IMR-90 (cell line): ENCODE results near the gene FRY. TPM values are rescaled to one million over a fixed set of nuclear protein-coding genes. Genes with fewer than 3 reads are reported as not detected.

Source experiments
- ATAC-seq: fragments of 200-7000 bp; cut with Tn5 transposase; 2 replicates; pipeline ENCODE4 v1.9.1; 2020; ENCODE audit warnings: low read depth, mild to moderate bottlenecking, moderate library complexity
- BruUV-seq: library from RNA; stranded (reverse); fragments of 400-500 nt; replicated peaks from 2 replicates; lab custom pipeline; 2021; lab: Mats Ljungman, UMichigan
- CTCF ChIA-PET: fragments of 300-600 bp; formaldehyde crosslinking; extraction: SDS; loops from one replicate; lab custom pipeline; 2021; ENCODE audit warnings: antibody characterized with exemption; lab: Yijun Ruan, JAX
- POLR2A ChIA-PET: fragments of 300-600 bp; sonication (Branson Sonifier 250); formaldehyde crosslinking; loops from one replicate; lab custom pipeline; 2022; ENCODE audit warnings: antibody characterized with exemption; ENCODE audit not compliant: unreplicated experiment; lab: Charles Lee
- DNase-seq: peaks from one replicate; pipeline ENCODE4 v3.0.0; 2013
- H2AFZ ChIP-seq: replicated peaks from 2 replicates; pipeline ENCODE3; 2013; ENCODE audit warnings: low read length, mild to moderate bottlenecking; ENCODE audit not compliant: poor library complexity
- H2AK5ac ChIP-seq: 2 replicates; pipeline ENCODE4 v1.6.1; 2013; ENCODE audit warnings: low read depth, low read length, inconsistent platforms
- H2AK9ac ChIP-seq: replicated peaks from 2 replicates; pipeline ENCODE3; 2013; ENCODE audit warnings: mild to moderate bottlenecking, low read depth, low read length, moderate library complexity; ENCODE audit not compliant: poor library complexity
- H2BK120ac ChIP-seq: 2 replicates; pipeline ENCODE4 v1.6.1; 2013; ENCODE audit warnings: low read depth, low read length, inconsistent platforms
- H2BK15ac ChIP-seq: 3 replicates; pipeline ENCODE4 v1.6.1; 2013; ENCODE audit warnings: low read depth, low read length, inconsistent platforms
- H2BK20ac ChIP-seq: 2 replicates; pipeline ENCODE4 v1.6.1; 2013; ENCODE audit warnings: low read depth, mild to moderate bottlenecking, inconsistent platforms, low read length, moderate library complexity
- H2BK5ac ChIP-seq: 2 replicates; pipeline ENCODE4 v1.6.1; 2013; ENCODE audit warnings: mild to moderate bottlenecking, low read depth, low read length, inconsistent platforms; ENCODE audit not compliant: poor library complexity, severe bottlenecking
- H3K14ac ChIP-seq: replicated peaks from 2 replicates; pipeline ENCODE4 v1.6.1; 2013; ENCODE audit warnings: low read depth, low read length, inconsistent platforms
- H3K18ac ChIP-seq: 2 replicates; pipeline ENCODE4 v1.6.1; 2013; ENCODE audit warnings: low read depth, low read length, control low read depth
- H3K23ac ChIP-seq: 2 replicates; pipeline ENCODE4 v1.6.1; 2013; ENCODE audit warnings: low read depth, low read length, inconsistent platforms
- H3K27ac ChIP-seq: 2 replicates; pipeline ENCODE4 v1.5.1; 2013; ENCODE audit warnings: mild to moderate bottlenecking, control low read depth, low read length; ENCODE audit not compliant: insufficient read depth
- H3K27me3 ChIP-seq: 2 replicates; pipeline ENCODE4 v1.6.1; 2013; ENCODE audit warnings: low read length; ENCODE audit not compliant: control insufficient read depth, insufficient read depth
- H3K36me3 ChIP-seq: 2 replicates; pipeline ENCODE4 v1.6.1; 2013; ENCODE audit warnings: low read length, mixed read lengths; ENCODE audit not compliant: control insufficient read depth, insufficient read depth
- H3K4ac ChIP-seq: 2 replicates; pipeline ENCODE4 v1.6.1; 2013; ENCODE audit warnings: low read depth, low read length, inconsistent platforms
- H3K4me1 ChIP-seq: 2 replicates; pipeline ENCODE4 v1.6.1; 2013; ENCODE audit warnings: low read length, mixed read lengths; ENCODE audit not compliant: control insufficient read depth, insufficient read depth
- H3K4me2 ChIP-seq: 2 replicates; pipeline ENCODE4 v1.6.1; 2013; ENCODE audit warnings: low read depth, mild to moderate bottlenecking, control low read depth, low read length, moderate library complexity
- H3K4me3 ChIP-seq: 2 replicates; pipeline ENCODE4 v1.5.1; 2013; ENCODE audit warnings: low read depth, mild to moderate bottlenecking, control low read depth, low read length, moderate library complexity; ENCODE audit not compliant: insufficient read depth
- H3K56ac ChIP-seq: 2 replicates; pipeline ENCODE4 v1.6.1; 2013; ENCODE audit warnings: low read length, inconsistent platforms; ENCODE audit not compliant: insufficient read depth; ENCODE audit errors: extremely low read depth
- H3K79me1 ChIP-seq, 2 experiments: 2 replicates each; pipeline ENCODE4 v1.6.1; 2013; ENCODE audit warnings: low read length in 2 of 2, inconsistent platforms in 1 of 2, low read depth in 1 of 2
- H3K9ac ChIP-seq: 2 replicates; pipeline ENCODE4 v1.6.1; 2013; ENCODE audit warnings: low read depth, low read length, control low read depth
- H3K9me1 ChIP-seq: 2 replicates; pipeline ENCODE4 v1.6.1; 2013; ENCODE audit warnings: low read length, inconsistent platforms; ENCODE audit not compliant: insufficient read depth
- H3K9me3 ChIP-seq: 2 replicates; pipeline ENCODE4 v1.6.1; 2013; ENCODE audit warnings: low read length; ENCODE audit not compliant: control insufficient read depth, insufficient read depth
- H4K20me1 ChIP-seq: 2 replicates; pipeline ENCODE4 v1.6.1; 2013; ENCODE audit warnings: low read length, inconsistent platforms; ENCODE audit not compliant: insufficient read depth
- H4K5ac ChIP-seq: 2 replicates; pipeline ENCODE4 v1.6.1; 2013; ENCODE audit warnings: mild to moderate bottlenecking, low read depth, low read length, control low read depth
- H4K8ac ChIP-seq, 2 experiments: 2 replicates each; pipeline ENCODE4 v1.6.1; 2013; ENCODE audit warnings: low read depth in 2 of 2, low read length in 2 of 2, control low read depth in 1 of 2, inconsistent platforms in 1 of 2
- H4K91ac ChIP-seq: 2 replicates; pipeline ENCODE4 v1.6.1; 2013; ENCODE audit warnings: low read depth, low read length, inconsistent platforms; ENCODE audit not compliant: insufficient read depth
- BHLHE40 ChIP-seq: fragments of 150-350 bp; IDR thresholded peaks from 2 replicates; pipeline ENCODE4 v1.6.1; 2016; ENCODE audit warnings: mild to moderate bottlenecking, low read depth, low read length
- CEBPB ChIP-seq: IDR thresholded peaks from 2 replicates; pipeline ENCODE4 v1.6.1; 2012; ENCODE audit warnings: low read depth, low read length, improper control_type of control experiment
- CHD1 ChIP-seq: IDR thresholded peaks from 2 replicates; pipeline ENCODE4 v1.6.1; 2012; ENCODE audit warnings: low read depth, low read length, improper control_type of control experiment
- CTCF ChIP-seq: conservative IDR thresholded peaks from 2 replicates; pipeline ENCODE4 v1.5.1; 2012; ENCODE audit warnings: mild to moderate bottlenecking, low read depth, low read length, improper control_type of control experiment
- ELK1 ChIP-seq: fragments of 150-350 bp; IDR thresholded peaks from 2 replicates; pipeline ENCODE4 v1.6.1; 2016; ENCODE audit warnings: low read depth, mild to moderate bottlenecking, low read length, moderate library complexity, borderline replicate concordance
- FOS ChIP-seq: fragments of 150-350 bp; IDR thresholded peaks from 2 replicates; pipeline ENCODE4 v1.6.1; 2016; ENCODE audit warnings: low read depth, low read length
- MAFK ChIP-seq: IDR thresholded peaks from 2 replicates; pipeline ENCODE4 v1.6.1; 2012; ENCODE audit warnings: low read depth, low read length, improper control_type of control experiment
- MAZ ChIP-seq: IDR thresholded peaks from 2 replicates; pipeline ENCODE4 v1.6.1; 2012; ENCODE audit warnings: low read depth, mild to moderate bottlenecking, low read length, improper control_type of control experiment, moderate library complexity, borderline replicate concordance
- MXI1 ChIP-seq: IDR thresholded peaks from 2 replicates; pipeline ENCODE4 v1.6.1; 2012; ENCODE audit warnings: low read depth, mild to moderate bottlenecking, low read length, moderate library complexity, borderline replicate concordance
- NFE2L2 ChIP-seq: fragments of 150-350 bp; IDR thresholded peaks from 2 replicates; pipeline ENCODE4 v1.6.1; 2016; ENCODE audit warnings: low read depth, mild to moderate bottlenecking, low read length
- POLR2A ChIP-seq: IDR thresholded peaks from 2 replicates; pipeline ENCODE4 v1.6.1; 2012; ENCODE audit warnings: mild to moderate bottlenecking, low read depth, low read length
- RAD21 ChIP-seq: IDR thresholded peaks from 2 replicates; pipeline ENCODE4 v1.6.1; 2012; ENCODE audit warnings: low read length, improper control_type of control experiment
- RCOR1 ChIP-seq: IDR thresholded peaks from 2 replicates; pipeline ENCODE4 v1.6.1; 2012; ENCODE audit warnings: mild to moderate bottlenecking, low read length, improper control_type of control experiment; ENCODE audit not compliant: insufficient replicate concordance
- RFX5 ChIP-seq: IDR thresholded peaks from 2 replicates; pipeline ENCODE4 v1.8.0; 2012; ENCODE audit warnings: low read depth, mild to moderate bottlenecking, low read length, moderate library complexity
- SMC3 ChIP-seq: fragments of 150-350 bp; IDR thresholded peaks from 2 replicates; pipeline ENCODE4 v1.6.1; 2016; ENCODE audit warnings: low read depth, mild to moderate bottlenecking, antibody characterized with exemption, low read length, moderate library complexity
- USF2 ChIP-seq: fragments of 150-350 bp; IDR thresholded peaks from 2 replicates; pipeline ENCODE4 v1.6.1; 2017; ENCODE audit warnings: mild to moderate bottlenecking, antibody characterized with exemption, low read length, low read depth
- WGBS, 2 experiments: methylation state at CpG; one replicate each; pipeline versions ENCODE4 v1.1.5 to v1.1.7; 2013; ENCODE audit warnings: missing lambda C conversion rate in 2 of 2; ENCODE audit not compliant: insufficient read length in 1 of 2; ENCODE audit errors: extremely low coverage in 2 of 2; 5-methylcytosine and 5-hydroxymethylcytosine counted together
- dilution Hi-C: fragments of 300-500 bp; cut with HindIII; formaldehyde crosslinking; loops from one replicate; pipeline ENCODE4 v1.14.3; 2018; ENCODE audit warnings: low sequenced_read_pairs; ENCODE audit not compliant: unreplicated experiment
- in situ Hi-C: fragments of 300-500 bp; cut with MboI; formaldehyde crosslinking; loops from 3 replicates; pipeline ENCODE4 v1.14.3; 2019; ENCODE audit warnings: low sequenced_read_pairs, inconsistent platforms, mixed read lengths
- intact Hi-C: fragments of 100-400 bp; cut with micrococcal nuclease; formaldehyde crosslinking; loops from 2 replicates; pipeline ENCODE4 v1.10.0; 2022
- polyA plus RNA-seq, 3 experiments: library from polyadenylated mRNA; depleted of rRNA; stranded (reverse); fragments of >200 nt; gene quantifications; 2 replicates each; pipeline ENCODE4 v1.2.3, GENCODE V29; 2012; ENCODE audit warnings: low replicate concordance in 1 of 3
- total RNA-seq: library from RNA; depleted of rRNA; stranded (reverse); fragments of >200 nt; gene quantifications from 2 replicates; pipeline ENCODE4 v1.2.3, GENCODE V29; 2012

The FRY gene
- total and polyA plus RNA-seq, 2 of the 4 experiments (the other 2 are of a cell fraction), result 3.0 to 4.8 TPM

GRCh38 chr13:32037471-32037870, 5.9 kb downstream of the FRY start:
- Histone ChIP-seq H3K56ac (no peak overlapping the region), H2BK5ac (no peak overlapping the region), H3K79me1 (peaks cover 6 to 36% of the 10 kb centered on the region in 2 experiments; a peak in 3 of 4 replicates), H2BK20ac (no peak overlapping the region), H2AK5ac (no peak overlapping the region), H3K4me3 (no peak overlapping the region), H2BK120ac (no peak overlapping the region), H3K27me3 (no peaks in the 10 kb centered on the region), H4K5ac (no peak overlapping the region), H2AFZ (no peak overlapping the region), H2AK9ac (no peak overlapping the region), H3K9me1 (peaks cover 13% of the 10 kb centered on the region), H3K27ac (no peak overlapping the region), H2BK15ac (no peak overlapping the region), H3K14ac (peak overlapping the region; percentile 31; the same call in 1 of the 2 replicates), H3K4me1 (peaks cover 16% of the 10 kb centered on the region), H3K4me2 (no peak overlapping the region), H3K9me3 (no peaks in the 10 kb centered on the region), H4K8ac (no peak overlapping the region), H3K9ac (no peak overlapping the region), H3K36me3 (no peaks in the 10 kb centered on the region), H4K20me1 (peaks cover 6% of the 10 kb centered on the region; the same call in 1 of the 2 replicates), H3K23ac (no peak overlapping the region), H3K18ac (peak overlapping the region; percentile 44; the same call in 1 of the 2 replicates), H4K91ac (no peak overlapping the region), H3K4ac (peak overlapping the region; percentile 15; the same call in 1 of the 2 replicates)
- no CpG with 5 or more reads among the region's 2 CpGs for WGBS, 2 experiments
- in situ Hi-C loops (no loop called here), intact Hi-C loops (loop anchor here (10.0 kb wide), 1 partner anchor 47 kb away; no protein-coding TSS in a partner anchor), dilution Hi-C loops (no loop called here)
- CTCF ChIA-PET, result no interaction called here
- ATAC-seq (no peak), DNase-seq (no peak)
- no TSS peak for BruUV-seq
- POLR2A ChIA-PET, result no interaction called here
- TF ChIP-seq MAFK (no peak), NFE2L2 (no peak), CHD1 (no peak), SMC3 (no peak), CEBPB (no peak), MAZ (no peak), FOS (no peak), RAD21 (no peak), USF2 (no peak), BHLHE40 (no peak), ELK1 (no peak), CTCF (no peak), MXI1 (no peak), RCOR1 (no peak), POLR2A (no peak), RFX5 (no peak)
